GM18909 (cell line): ENCODE data around the gene MYOCD.

Experiments
- ATAC-seq: cut with Tn5 transposase; IDR thresholded peaks from one replicate; pipeline ENCODE4 v1.9.1; 2021; ENCODE audit warnings: mild to moderate bottlenecking; ENCODE audit not compliant: unreplicated experiment, poor library complexity

The MYOCD gene

GRCh38 chr17:12739500-12739899 is 73.8 kb downstream of the MYOCD start:
- no peak for ATAC-seq

GRCh38 chr17:12743046-12743445 is 77.4 kb downstream of the MYOCD start:
- ATAC-seq: no peak

GRCh38 chr17:12744298-12744697 is 78.6 kb downstream of the MYOCD start:
- no peak for ATAC-seq

GRCh38 chr17:12744786-12745185 is 79.1 kb downstream of the MYOCD start:
- ATAC-seq: no peak

- ATAC-seq: no peak
These were observed 79.8 kb downstream of the MYOCD start for GRCh38 chr17:12745486-12745885.

- ATAC-seq: no peak
These were observed 91.1 kb downstream of the MYOCD start for GRCh38 chr17:12756786-12757185.

GRCh38 chr17:12759090-12759489 is 93.4 kb downstream of the MYOCD start:
- no peak for ATAC-seq

GRCh38 chr17:12765548-12765947 is 99.9 kb downstream of the MYOCD start:
- no peak for ATAC-seq

- no peak for ATAC-seq
These were observed 102.6 kb downstream of the MYOCD start for GRCh38 chr17:12768255-12768654.

GRCh38 chr17:12769981-12770380 is 104.3 kb downstream of the MYOCD start:
- no peak for ATAC-seq

- no peak for ATAC-seq
These were observed 107.5 kb downstream of the MYOCD start for GRCh38 chr17:12773153-12773552.

GRCh38 chr17:12789075-12789480 is 123.4 kb downstream of the MYOCD start:
- peak; percentile 95 for ATAC-seq

- ATAC-seq: peak; percentile 82
These were observed 124.0 kb downstream of the MYOCD start, which contains the start of gene ARHGAP44 for GRCh38 chr17:12789481-12790248. Gene ARHGAP44 (plus strand): TSS chr17:12789498. CDS start chr17:12789839, 341 bp downstream.

- no peak for ATAC-seq
These were observed 124.8 kb downstream of the MYOCD start for GRCh38 chr17:12790249-12791106.

- no peak for ATAC-seq
These were observed 129.3 kb downstream of the MYOCD start for GRCh38 chr17:12794919-12795532.

- ATAC-seq: no peak
These were observed 135.2 kb downstream of the MYOCD start for GRCh38 chr17:12800855-12801365.

- no peak for ATAC-seq
These were observed 140.9 kb downstream of the MYOCD start for GRCh38 chr17:12806630-12807029.

GRCh38 chr17:12808723-12809122 is 143.0 kb downstream of the MYOCD start:
- no peak for ATAC-seq

- no peak for ATAC-seq
These were observed 147.2 kb downstream of the MYOCD start for GRCh38 chr17:12812877-12813276.

- ATAC-seq: no peak
These were observed 148.0 kb downstream of the MYOCD start for GRCh38 chr17:12813664-12814063.

GRCh38 chr17:12814718-12815117 is 149.0 kb downstream of the MYOCD start:
- no peak for ATAC-seq
